HCT116 (cell line): Measurements from ENCODE around the gene DGKG. TPM values are rescaled to one million over a fixed set of nuclear protein-coding genes. Genes with fewer than 3 reads are reported as not detected.

Experiments
- ATAC-seq: fragments of 200-7000 bp; cut with Tn5 transposase; 2 replicates; pipeline ENCODE4 v1.9.1; 2020; ENCODE audit warnings: mild to moderate bottlenecking, moderate library complexity
- BruUV-seq: library from RNA; stranded (reverse); fragments of 400-500 nt; replicated peaks from 2 replicates; lab custom pipeline; 2021; lab: Mats Ljungman, UMichigan
- CTCF ChIA-PET: fragments of 300-600 bp; sonication (Branson Sonifier 250); formaldehyde crosslinking; loops from one replicate; lab custom pipeline; 2021; ENCODE audit warnings: antibody characterized with exemption; lab: Charles Lee
- POLR2A ChIA-PET: fragments of 300-600, 350-600 bp; sonication (Branson Sonifier 250); formaldehyde crosslinking; loops from one replicate; lab custom pipeline; 2021; ENCODE audit warnings: antibody characterized with exemption; lab: Charles Lee
- RAD21 ChIA-PET, 2 experiments: fragments of 300-600 bp; sonication (Branson Sonifier 250); formaldehyde crosslinking; loops; one replicate each; lab custom pipeline; 2023; ENCODE audit warnings: low total read pairs in 2 of 2; ENCODE audit not compliant: uncharacterized antibody in 2 of 2, unreplicated experiment in 2 of 2, low non-redundant PET in 1 of 2; lab: Charles Lee
- DNase-seq: peaks from one replicate; pipeline ENCODE4 v3.0.0-alpha.2; 2010; ENCODE audit warnings: low read depth, low spot score
- H2AFZ ChIP-seq: fragments of 200-600 bp; shearing (Covaris generic), sonication (generic); 2 replicates; pipeline ENCODE4 v1.6.1; 2017; ENCODE audit warnings: low read depth, mixed run types, mixed read lengths, antibody characterized with exemption, low read length; ENCODE audit not compliant: poor library complexity, severe bottlenecking
- H3K27ac ChIP-seq: 2 replicates; pipeline ENCODE4 v1.5.1; 2012; ENCODE audit warnings: low read depth, low read length
- H3K27me3 ChIP-seq: fragments of 200-600 bp; sonication (generic); 2 replicates; pipeline ENCODE4 v1.6.1; 2016; ENCODE audit warnings: mixed run types, low read length, mixed read lengths; ENCODE audit not compliant: insufficient read depth
- H3K36me3 ChIP-seq, 2 experiments: fragments of 200-500 bp in 1 of 2; fragments of 200-600 bp in 1 of 2; sonication (Bioruptor generic) in 1 of 2; sonication (generic) in 1 of 2; 2 replicates each; pipeline versions ENCODE4 v1.5.1 to v1.6.1; 2014 to 2016; ENCODE audit warnings: low read length in 2 of 2, inconsistent platforms in 1 of 2, mixed read lengths in 1 of 2, mixed run types in 1 of 2; ENCODE audit not compliant: insufficient read depth in 2 of 2, control insufficient read depth in 1 of 2
- H3K4me1 ChIP-seq, 2 experiments: fragments of 200-600 bp in 1 of 2; sonication (generic) in 1 of 2; 2 replicates each; pipeline versions ENCODE4 v1.5.1 to v1.6.1; 2012 to 2017; ENCODE audit warnings: low read length in 2 of 2, inconsistent platforms in 1 of 2, mild to moderate bottlenecking in 1 of 2, mixed read lengths in 1 of 2, mixed run types in 1 of 2, moderate library complexity in 1 of 2; ENCODE audit not compliant: insufficient read depth in 2 of 2, control insufficient read depth in 1 of 2
- H3K4me2 ChIP-seq: fragments of 200-600 bp; sonication (generic); 2 replicates; pipeline ENCODE4 v1.6.1; 2017; ENCODE audit warnings: mixed run types, low read length, mixed read lengths
- H3K4me3 ChIP-seq, 2 experiments: fragments of 200-600 bp in 1 of 2; sonication (generic) in 1 of 2; replicated peaks in 1 of 2; 2 replicates each; pipeline ENCODE4 v1.5.1; 2011 to 2016; ENCODE audit warnings: low read length in 2 of 2, control low read depth in 1 of 2, low read depth in 1 of 2, mild to moderate bottlenecking in 1 of 2, mixed read lengths in 1 of 2, mixed run types in 1 of 2
- H3K79me2 ChIP-seq: fragments of 200-600 bp; sonication (generic); 2 replicates; pipeline ENCODE4 v1.6.1; 2017; ENCODE audit warnings: mild to moderate bottlenecking, mixed run types, low read length, moderate library complexity, mixed read lengths; ENCODE audit not compliant: insufficient read depth
- H3K9ac ChIP-seq: fragments of 200-600 bp; sonication (generic); 2 replicates; pipeline ENCODE4 v1.6.1; 2016; ENCODE audit warnings: low read length, mixed read lengths
- H3K9me2 ChIP-seq: fragments of 200-600 bp; sonication (generic), shearing (Covaris generic); 2 replicates; pipeline ENCODE4 v1.6.1; 2017; ENCODE audit warnings: mixed run types, mild to moderate bottlenecking, moderate library complexity; ENCODE audit not compliant: insufficient read depth
- H3K9me3 ChIP-seq, 2 experiments: fragments of 200-500 bp in 1 of 2; fragments of 200-600 bp in 1 of 2; sonication (Bioruptor generic) in 1 of 2; sonication (generic) in 1 of 2; 2 replicates each; pipeline ENCODE4 v1.6.1; 2014 to 2017; ENCODE audit warnings: low read length in 2 of 2, mixed read lengths in 2 of 2, inconsistent platforms in 1 of 2, low read depth in 1 of 2, mild to moderate bottlenecking in 1 of 2, mixed run types in 1 of 2, moderate library complexity in 1 of 2; ENCODE audit not compliant: control insufficient read depth in 1 of 2, insufficient read depth in 1 of 2
- H4K20me1 ChIP-seq: fragments of 200-600 bp; sonication (generic), shearing (Covaris generic); 2 replicates; pipeline ENCODE4 v1.6.1; 2017; ENCODE audit warnings: mixed run types, mild to moderate bottlenecking, moderate library complexity; ENCODE audit not compliant: insufficient read depth
- CBX3 ChIP-seq: IDR thresholded peaks from 2 replicates; pipeline ENCODE4 v1.6.1; 2012; ENCODE audit warnings: low read depth
- CEBPB ChIP-seq: IDR thresholded peaks from 2 replicates; pipeline ENCODE4 v1.6.1; 2012; ENCODE audit warnings: low read depth
- ELF1 ChIP-seq: IDR thresholded peaks from 2 replicates; pipeline ENCODE4 v1.6.1; 2012; ENCODE audit warnings: low read depth, borderline replicate concordance
- EZH2 ChIP-seq: fragments of 200-600 bp; sonication (generic); IDR thresholded peaks from 2 replicates; pipeline ENCODE4 v1.6.1; 2017; ENCODE audit warnings: antibody characterized with exemption, mixed run types
- EZH2phosphoT487 ChIP-seq: fragments of 200-600 bp; IDR thresholded peaks from 2 replicates; pipeline ENCODE4 v1.6.1; 2018; ENCODE audit warnings: antibody characterized with exemption, borderline replicate concordance
- FOSL1 ChIP-seq: IDR thresholded peaks from 2 replicates; pipeline ENCODE4 v1.6.1; 2012; ENCODE audit warnings: low read depth
- JUND ChIP-seq: IDR thresholded peaks from 2 replicates; pipeline ENCODE4 v1.6.1; 2012
- POLR2AphosphoS5 ChIP-seq: IDR thresholded peaks from 2 replicates; pipeline ENCODE4 v1.6.1; 2011; ENCODE audit warnings: mild to moderate bottlenecking, low read depth, low read length, moderate library complexity
- RAD21 ChIP-seq: IDR thresholded peaks from 2 replicates; pipeline ENCODE4 v1.6.1; 2012; ENCODE audit warnings: low read depth, mild to moderate bottlenecking
- SIN3A ChIP-seq: IDR thresholded peaks from 2 replicates; pipeline ENCODE4 v1.6.1; 2012; ENCODE audit warnings: low read depth
- SP1 ChIP-seq: IDR thresholded peaks from 2 replicates; pipeline ENCODE4 v1.6.1; 2012; ENCODE audit warnings: low read depth
- SRF ChIP-seq: IDR thresholded peaks from 2 replicates; pipeline ENCODE4 v1.6.1; 2012; ENCODE audit warnings: low read depth
- TCF7L2 ChIP-seq: IDR thresholded peaks from 2 replicates; pipeline ENCODE4 v1.7.0; 2011; ENCODE audit warnings: borderline replicate concordance, inconsistent platforms; ENCODE audit not compliant: insufficient read depth, insufficient read length; ENCODE audit errors: extremely low read depth
- YY1 ChIP-seq: IDR thresholded peaks from 2 replicates; pipeline ENCODE4 v1.6.1; 2011; ENCODE audit warnings: low read length, low read depth, moderate library complexity, mild to moderate bottlenecking; ENCODE audit not compliant: insufficient replicate concordance; ENCODE audit errors: extremely low read depth
- ZFX ChIP-seq: fragments of 450-650 bp; IDR thresholded peaks from 2 replicates; pipeline ENCODE4 v1.6.1; 2017
- ZNF274 ChIP-seq: fragments of 200-500 bp; sonication (Bioruptor generic); IDR thresholded peaks from 2 replicates; pipeline ENCODE4 v1.6.1; 2014; ENCODE audit warnings: mild to moderate bottlenecking, low read depth, low read length, inconsistent platforms
- intact Hi-C: fragments of 100-400 bp; cut with micrococcal nuclease; formaldehyde crosslinking; loops from 2 replicates; pipeline ENCODE4 v1.10.0; 2022
- total RNA-seq: library from RNA; stranded (reverse); gene quantifications from one replicate; pipeline ENCODE4 v1.2.1, GENCODE V29; 2021; ENCODE audit not compliant: unreplicated experiment
- TF ChIP-seq, protein P1 (sequence below): IDR thresholded peaks from 2 replicates; pipeline ENCODE4 v1.6.1; 2011; ENCODE audit warnings: mild to moderate bottlenecking, low read length, moderate library complexity; ENCODE audit not compliant: insufficient replicate concordance; ENCODE audit errors: extremely low read depth
- TF ChIP-seq, protein P2 (sequence below): IDR thresholded peaks from 2 replicates; pipeline ENCODE4 v1.6.1; 2012; ENCODE audit warnings: low read depth
- TF ChIP-seq, protein P3 (sequence below), 3 experiments: fragments of 200-600 bp in 1 of 3; sonication (generic) in 1 of 3; IDR thresholded peaks in 2 of 3; conservative IDR thresholded peaks in 1 of 3; 2 replicates each; pipeline ENCODE4 v1.5.1; 2012 to 2017; ENCODE audit warnings: low read depth in 2 of 3, low read length in 2 of 3, antibody characterized with exemption in 1 of 3, borderline replicate concordance in 1 of 3, control low read depth in 1 of 3, mild to moderate bottlenecking in 1 of 3, mixed read lengths in 1 of 3, mixed run types in 1 of 3, moderate library complexity in 1 of 3; ENCODE audit not compliant: insufficient read depth in 1 of 3

The DGKG gene
- total RNA-seq, 1 experiment from 2014 or later = 4.8 TPM

DNA sequence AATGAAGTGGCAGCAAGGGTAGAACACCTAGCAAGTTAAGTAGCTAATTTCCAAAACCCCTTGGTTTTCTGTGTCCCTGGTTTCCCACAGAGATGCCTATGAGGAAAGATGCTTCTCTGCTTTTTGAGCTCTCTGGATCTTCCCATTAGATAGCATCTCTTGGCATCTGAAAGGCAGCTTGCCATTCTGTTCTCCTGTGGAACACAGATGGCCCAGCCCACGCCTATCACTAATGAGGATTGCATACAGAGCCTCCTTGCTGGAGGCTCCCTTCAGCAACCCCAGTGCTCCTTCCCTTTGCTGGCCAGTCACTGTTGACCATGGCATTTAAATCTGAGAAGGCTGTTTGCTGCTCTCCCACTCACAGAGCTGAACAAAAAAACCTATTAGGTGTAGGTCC lies 218.8 kb downstream of the DGKG start:
- Histone ChIP-seq H3K27ac (no peak overlapping the region), H4K20me1 (no peaks in the 10 kb centered on the region), H3K9me2 (no peaks in the 10 kb centered on the region), H3K27me3 (no peaks in the 10 kb centered on the region), H3K4me3 (no peak overlapping the region), H3K9me3 (no peaks in the 10 kb centered on the region), H3K4me1 (no peaks in the 10 kb centered on the region; a peak in 1 of 4 replicates), H2AFZ (no peak overlapping the region), H3K4me2 (no peak overlapping the region), H3K9ac (no peak overlapping the region), H3K79me2 (no peaks in the 10 kb centered on the region), H3K36me3 (no peaks in the 10 kb centered on the region)
- intact Hi-C loops = no loop called here
- no TSS peak for BruUV-seq
- ChIA-PET CTCF (no interaction called here), RAD21 (no interaction called here), POLR2A (no interaction called here)
- ATAC-seq (no peak), DNase-seq (no peak)
- TF ChIP-seq SIN3A (no peak), EZH2phosphoT487 (no peak), ZNF274 (no peak), SRF (no peak), EZH2 (no peak), YY1 (no peak), ZFX (no peak), CEBPB (no peak), RAD21 (no peak), FOSL1 (no peak), JUND (no peak), TCF7L2 (no peak), POLR2AphosphoS5 (no peak), SP1 (no peak), CBX3 (no peak), ELF1 (no peak)
- TF ChIP-seq, protein P1, sequence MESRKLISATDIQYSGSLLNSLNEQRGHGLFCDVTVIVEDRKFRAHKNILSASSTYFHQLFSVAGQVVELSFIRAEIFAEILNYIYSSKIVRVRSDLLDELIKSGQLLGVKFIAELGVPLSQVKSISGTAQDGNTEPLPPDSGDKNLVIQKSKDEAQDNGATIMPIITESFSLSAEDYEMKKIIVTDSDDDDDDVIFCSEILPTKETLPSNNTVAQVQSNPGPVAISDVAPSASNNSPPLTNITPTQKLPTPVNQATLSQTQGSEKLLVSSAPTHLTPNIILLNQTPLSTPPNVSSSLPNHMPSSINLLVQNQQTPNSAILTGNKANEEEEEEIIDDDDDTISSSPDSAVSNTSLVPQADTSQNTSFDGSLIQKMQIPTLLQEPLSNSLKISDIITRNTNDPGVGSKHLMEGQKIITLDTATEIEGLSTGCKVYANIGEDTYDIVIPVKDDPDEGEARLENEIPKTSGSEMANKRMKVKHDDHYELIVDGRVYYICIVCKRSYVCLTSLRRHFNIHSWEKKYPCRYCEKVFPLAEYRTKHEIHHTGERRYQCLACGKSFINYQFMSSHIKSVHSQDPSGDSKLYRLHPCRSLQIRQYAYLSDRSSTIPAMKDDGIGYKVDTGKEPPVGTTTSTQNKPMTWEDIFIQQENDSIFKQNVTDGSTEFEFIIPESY = no peak
- TF ChIP-seq, protein P2, sequence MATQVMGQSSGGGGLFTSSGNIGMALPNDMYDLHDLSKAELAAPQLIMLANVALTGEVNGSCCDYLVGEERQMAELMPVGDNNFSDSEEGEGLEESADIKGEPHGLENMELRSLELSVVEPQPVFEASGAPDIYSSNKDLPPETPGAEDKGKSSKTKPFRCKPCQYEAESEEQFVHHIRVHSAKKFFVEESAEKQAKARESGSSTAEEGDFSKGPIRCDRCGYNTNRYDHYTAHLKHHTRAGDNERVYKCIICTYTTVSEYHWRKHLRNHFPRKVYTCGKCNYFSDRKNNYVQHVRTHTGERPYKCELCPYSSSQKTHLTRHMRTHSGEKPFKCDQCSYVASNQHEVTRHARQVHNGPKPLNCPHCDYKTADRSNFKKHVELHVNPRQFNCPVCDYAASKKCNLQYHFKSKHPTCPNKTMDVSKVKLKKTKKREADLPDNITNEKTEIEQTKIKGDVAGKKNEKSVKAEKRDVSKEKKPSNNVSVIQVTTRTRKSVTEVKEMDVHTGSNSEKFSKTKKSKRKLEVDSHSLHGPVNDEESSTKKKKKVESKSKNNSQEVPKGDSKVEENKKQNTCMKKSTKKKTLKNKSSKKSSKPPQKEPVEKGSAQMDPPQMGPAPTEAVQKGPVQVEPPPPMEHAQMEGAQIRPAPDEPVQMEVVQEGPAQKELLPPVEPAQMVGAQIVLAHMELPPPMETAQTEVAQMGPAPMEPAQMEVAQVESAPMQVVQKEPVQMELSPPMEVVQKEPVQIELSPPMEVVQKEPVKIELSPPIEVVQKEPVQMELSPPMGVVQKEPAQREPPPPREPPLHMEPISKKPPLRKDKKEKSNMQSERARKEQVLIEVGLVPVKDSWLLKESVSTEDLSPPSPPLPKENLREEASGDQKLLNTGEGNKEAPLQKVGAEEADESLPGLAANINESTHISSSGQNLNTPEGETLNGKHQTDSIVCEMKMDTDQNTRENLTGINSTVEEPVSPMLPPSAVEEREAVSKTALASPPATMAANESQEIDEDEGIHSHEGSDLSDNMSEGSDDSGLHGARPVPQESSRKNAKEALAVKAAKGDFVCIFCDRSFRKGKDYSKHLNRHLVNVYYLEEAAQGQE = no peak
- TF ChIP-seq, protein P3, sequence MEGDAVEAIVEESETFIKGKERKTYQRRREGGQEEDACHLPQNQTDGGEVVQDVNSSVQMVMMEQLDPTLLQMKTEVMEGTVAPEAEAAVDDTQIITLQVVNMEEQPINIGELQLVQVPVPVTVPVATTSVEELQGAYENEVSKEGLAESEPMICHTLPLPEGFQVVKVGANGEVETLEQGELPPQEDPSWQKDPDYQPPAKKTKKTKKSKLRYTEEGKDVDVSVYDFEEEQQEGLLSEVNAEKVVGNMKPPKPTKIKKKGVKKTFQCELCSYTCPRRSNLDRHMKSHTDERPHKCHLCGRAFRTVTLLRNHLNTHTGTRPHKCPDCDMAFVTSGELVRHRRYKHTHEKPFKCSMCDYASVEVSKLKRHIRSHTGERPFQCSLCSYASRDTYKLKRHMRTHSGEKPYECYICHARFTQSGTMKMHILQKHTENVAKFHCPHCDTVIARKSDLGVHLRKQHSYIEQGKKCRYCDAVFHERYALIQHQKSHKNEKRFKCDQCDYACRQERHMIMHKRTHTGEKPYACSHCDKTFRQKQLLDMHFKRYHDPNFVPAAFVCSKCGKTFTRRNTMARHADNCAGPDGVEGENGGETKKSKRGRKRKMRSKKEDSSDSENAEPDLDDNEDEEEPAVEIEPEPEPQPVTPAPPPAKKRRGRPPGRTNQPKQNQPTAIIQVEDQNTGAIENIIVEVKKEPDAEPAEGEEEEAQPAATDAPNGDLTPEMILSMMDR (IDR thresholded peaks at IDR 0.05 in 2 of 3, conservative IDR thresholded peaks at IDR 0.05 in 1 of 3; ENCODE audit: borderline replicate concordance in 1 of 3, insufficient read depth in 1 of 3, low read depth in 2 of 3, low read length in 2 of 3) = no peak
